SK-N-SH treated with all-trans-retinoic acid at 6 μM for 48 hours (cell line): ENCODE results near the gene RBMX.

Source experiments
- ISL1 ChIP-seq: fragments of 250-450 bp; sonication (Bioruptor Pico); IDR thresholded peaks from 2 replicates; pipeline ENCODE4 v2.1.2; 2022; ENCODE audit warnings: mild to moderate bottlenecking, moderate library complexity
- SNAI2 ChIP-seq: fragments of 250-450 bp; sonication (Bioruptor Pico); IDR thresholded peaks from 2 replicates; pipeline ENCODE4 v1.5.0; 2020; ENCODE audit warnings: mild to moderate bottlenecking, moderate library complexity
- ZFP30 ChIP-seq: fragments of 450-650 bp; formaldehyde crosslinking; IDR thresholded peaks from 2 replicates; pipeline ENCODE4 v1.5.0; 2022; ENCODE audit warnings: mild to moderate bottlenecking, moderate library complexity
- ZNF70 ChIP-seq: fragments of 450-650 bp; formaldehyde crosslinking; IDR thresholded peaks from 2 replicates; pipeline ENCODE4 v1.5.0; 2020; ENCODE audit warnings: mild to moderate bottlenecking, moderate library complexity
- ZNF8 ChIP-seq: fragments of 450-650 bp; formaldehyde crosslinking; IDR thresholded peaks from 2 replicates; pipeline ENCODE4 v1.5.0; 2020; ENCODE audit warnings: mild to moderate bottlenecking, moderate library complexity
- TF ChIP-seq, protein P1 (sequence below): fragments of 250-450 bp; sonication (Bioruptor Pico); IDR thresholded peaks from 2 replicates; pipeline ENCODE4 v1.8.0; 2020; ENCODE audit warnings: mild to moderate bottlenecking, moderate library complexity, borderline replicate concordance

DNA sequence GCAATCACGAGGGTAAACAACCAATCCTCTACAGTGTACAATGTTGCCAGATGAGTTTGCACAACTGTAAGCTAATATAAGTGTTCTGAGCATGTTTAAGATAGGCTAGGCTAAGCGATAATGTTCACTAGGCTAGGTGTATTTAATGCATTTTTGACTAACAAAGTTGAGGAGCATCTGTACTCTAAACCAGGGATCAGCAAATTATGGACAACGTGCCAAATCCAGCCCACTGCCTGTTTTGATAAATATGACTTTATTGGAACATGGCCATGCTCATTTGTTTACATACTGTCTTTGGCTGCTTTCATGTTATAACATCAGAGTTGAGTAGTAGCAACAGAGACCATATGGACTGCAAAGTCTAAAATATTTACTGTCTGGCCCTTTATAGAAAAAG, 53.5 kb downstream of the RBMX start:
- TF ChIP-seq ZFP30 (CRISPR knock-in tag) (no peak), ZNF8 (CRISPR knock-in tag) (no peak), ZNF70 (CRISPR knock-in tag) (no peak), SNAI2 (CRISPR knock-in tag) (no peak), ISL1 (no peak)
- TF ChIP-seq, protein P1, sequence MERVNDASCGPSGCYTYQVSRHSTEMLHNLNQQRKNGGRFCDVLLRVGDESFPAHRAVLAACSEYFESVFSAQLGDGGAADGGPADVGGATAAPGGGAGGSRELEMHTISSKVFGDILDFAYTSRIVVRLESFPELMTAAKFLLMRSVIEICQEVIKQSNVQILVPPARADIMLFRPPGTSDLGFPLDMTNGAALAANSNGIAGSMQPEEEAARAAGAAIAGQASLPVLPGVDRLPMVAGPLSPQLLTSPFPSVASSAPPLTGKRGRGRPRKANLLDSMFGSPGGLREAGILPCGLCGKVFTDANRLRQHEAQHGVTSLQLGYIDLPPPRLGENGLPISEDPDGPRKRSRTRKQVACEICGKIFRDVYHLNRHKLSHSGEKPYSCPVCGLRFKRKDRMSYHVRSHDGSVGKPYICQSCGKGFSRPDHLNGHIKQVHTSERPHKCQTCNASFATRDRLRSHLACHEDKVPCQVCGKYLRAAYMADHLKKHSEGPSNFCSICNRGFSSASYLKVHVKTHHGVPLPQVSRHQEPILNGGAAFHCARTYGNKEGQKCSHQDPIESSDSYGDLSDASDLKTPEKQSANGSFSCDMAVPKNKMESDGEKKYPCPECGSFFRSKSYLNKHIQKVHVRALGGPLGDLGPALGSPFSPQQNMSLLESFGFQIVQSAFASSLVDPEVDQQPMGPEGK: no peak
